HG03039 (cell line): ENCODE data around the gene PLSCR1.
"Not testable (repeated sequence)": the region's sequence is repeated elsewhere in the genome, so short reads cannot be mapped to it uniquely, and the experiment has no call there.

Experiments used
- ATAC-seq: cut with Tn5 transposase; IDR thresholded peaks from one replicate; pipeline ENCODE4 v1.9.1; 2021; ENCODE audit warnings: mild to moderate bottlenecking, moderate library complexity; ENCODE audit not compliant: unreplicated experiment

Gene PLSCR1

GRCh38 chr3:146485297-146485696 is 59.1 kb downstream of the PLSCR1 start:
- no peak for ATAC-seq

GRCh38 chr3:146476094-146476740 is 68.2 kb downstream of the PLSCR1 start:
- ATAC-seq, result no peak

GRCh38 chr3:146474976-146475375 is 69.4 kb downstream of the PLSCR1 start:
- not testable (repeated sequence) for ATAC-seq

- no peak for ATAC-seq
These were observed 70.7 kb downstream of the PLSCR1 start for GRCh38 chr3:146473726-146474125.

- no peak for ATAC-seq
These were observed 71.8 kb downstream of the PLSCR1 start for GRCh38 chr3:146472611-146473010.

GRCh38 chr3:146471012-146471411 is 73.4 kb downstream of the PLSCR1 start:
- no peak for ATAC-seq

- no peak for ATAC-seq
These were observed 73.9 kb downstream of the PLSCR1 start for GRCh38 chr3:146470425-146470990.

- peak; percentile 99 for ATAC-seq
These were observed 75.0 kb downstream of the PLSCR1 start, which contains the start of gene PLSCR2 for GRCh38 chr3:146469150-146470017. Gene PLSCR2 (minus strand): TSS chr3:146469561. CDS start chr3:146459904, 9,657 bp downstream.

GRCh38 chr3:146468671-146469149 is 75.7 kb downstream of the PLSCR1 start:
- ATAC-seq, result no peak

GRCh38 chr3:146468234-146468633 is 76.2 kb downstream of the PLSCR1 start:
- ATAC-seq, result no peak

- no peak for ATAC-seq
These were observed 77.8 kb downstream of the PLSCR1 start for GRCh38 chr3:146466604-146467003.

GRCh38 chr3:146465693-146466465 is 78.5 kb downstream of the PLSCR1 start:
- no peak for ATAC-seq
